ENCODE measurements around the gene FTO. TPM values are rescaled to one million over a fixed set of nuclear protein-coding genes. Genes with fewer than 3 reads are reported as not detected.
"Not testable (repeated sequence)": the region's sequence is repeated elsewhere in the genome, so short reads cannot be mapped to it uniquely, and the experiment has no call there.

FTO gene
- total RNA-seq, 2 donors from 2014 or later = 44.0 to 51.5 TPM

DNA sequence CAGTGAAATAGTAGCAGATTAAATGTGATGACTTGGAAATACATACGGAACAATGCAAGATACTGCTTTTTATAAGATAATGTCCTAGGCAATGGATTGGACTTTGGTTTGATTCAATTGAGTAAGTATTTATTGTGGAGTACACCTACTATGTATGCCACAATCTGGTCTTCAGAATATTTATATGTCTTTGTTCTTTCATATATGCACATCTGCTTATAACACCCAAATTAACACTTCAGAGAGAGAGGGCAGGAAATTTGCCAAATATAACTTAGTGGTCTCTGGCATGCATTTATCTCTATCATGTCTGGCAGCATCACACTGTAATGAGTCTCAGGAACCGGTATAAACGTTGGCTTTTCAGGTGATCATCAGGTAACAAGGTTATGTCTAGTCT, 17.2 kb upstream of the FTO start:
- Mint-ChIP-seq H3K27ac (no peak overlapping the region), H3K4me3 (no peak overlapping the region), H3K36me3 (ENCODE audit: insufficient read depth in 2 of 2) (peaks cover 6 to 10% of the 10 kb centered on the region in 2 donors), H3K4me1 (ENCODE audit: low read depth) (no peaks in the 10 kb centered on the region), H3K9me3 (peaks cover 2% of the 10 kb centered on the region in 2 donors), H3K27me3 (ENCODE audit: low read depth) (no peaks in the 10 kb centered on the region)
- DNase-seq (no peak), ATAC-seq (replicated peaks in 1 of 2) (no peak)

DNA sequence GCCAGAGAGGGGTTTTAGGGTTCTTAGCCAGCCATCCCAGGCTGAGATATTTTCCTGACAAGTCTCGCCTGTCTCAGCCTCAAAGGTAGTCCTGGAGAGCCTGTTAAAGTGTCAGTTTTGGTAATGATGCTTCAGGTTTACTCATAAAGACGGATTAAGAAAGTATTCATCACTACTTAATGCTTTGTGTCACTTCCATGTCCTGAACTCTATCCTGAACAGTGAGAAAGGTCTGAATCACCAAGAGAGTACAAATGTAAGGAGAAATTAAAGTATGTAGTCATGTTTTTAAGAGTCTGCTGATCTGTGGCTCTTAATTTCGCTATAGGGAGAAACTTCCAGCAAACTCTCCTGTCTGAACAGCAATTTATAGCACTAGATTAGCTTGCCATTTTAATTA, 14.3 kb upstream of the FTO start:
- Mint-ChIP-seq H3K27ac (no peak overlapping the region), H3K9me3 (peaks cover 0 to 2% of the 10 kb centered on the region in 2 donors), H3K36me3 (ENCODE audit: insufficient read depth in 2 of 2) (peaks cover 7 to 8% of the 10 kb centered on the region in 2 donors), H3K4me3 (no peak overlapping the region), H3K4me1 (ENCODE audit: low read depth) (no peaks in the 10 kb centered on the region), H3K27me3 (ENCODE audit: low read depth) (no peaks in the 10 kb centered on the region)
- no peak for ATAC-seq (replicated peaks in 1 of 2)
- DNase-seq = no peak

DNA sequence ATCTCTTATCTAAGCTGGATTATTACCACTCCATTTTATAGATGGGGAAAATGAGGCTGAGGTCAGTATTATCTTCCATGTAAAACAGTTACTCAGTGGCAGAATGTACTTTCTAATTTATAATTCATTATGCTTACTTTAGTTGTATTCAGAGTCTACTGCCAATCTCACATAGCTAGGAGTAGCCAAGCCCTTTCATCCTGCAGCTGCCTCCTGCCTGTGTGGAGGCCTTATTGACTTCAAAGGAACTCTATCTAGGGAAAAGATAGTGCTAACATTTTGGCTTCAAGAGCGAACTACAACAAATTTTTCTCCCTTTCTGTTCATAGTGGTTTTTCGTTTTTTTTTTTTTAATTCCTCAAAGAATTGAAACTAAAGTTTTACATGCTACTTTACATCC, 13.2 kb upstream of the FTO start:
- no peak for ATAC-seq (replicated peaks in 1 of 2)
- Mint-ChIP-seq H3K36me3 (ENCODE audit: insufficient read depth in 2 of 2) (peaks cover 1 to 3% of the 10 kb centered on the region in 2 donors), H3K9me3 (no peaks in the 10 kb centered on the region), H3K4me3 (no peak overlapping the region), H3K27ac (no peak overlapping the region), H3K4me1 (ENCODE audit: low read depth) (no peaks in the 10 kb centered on the region), H3K27me3 (ENCODE audit: low read depth) (no peaks in the 10 kb centered on the region)
- no peak for DNase-seq

DNA sequence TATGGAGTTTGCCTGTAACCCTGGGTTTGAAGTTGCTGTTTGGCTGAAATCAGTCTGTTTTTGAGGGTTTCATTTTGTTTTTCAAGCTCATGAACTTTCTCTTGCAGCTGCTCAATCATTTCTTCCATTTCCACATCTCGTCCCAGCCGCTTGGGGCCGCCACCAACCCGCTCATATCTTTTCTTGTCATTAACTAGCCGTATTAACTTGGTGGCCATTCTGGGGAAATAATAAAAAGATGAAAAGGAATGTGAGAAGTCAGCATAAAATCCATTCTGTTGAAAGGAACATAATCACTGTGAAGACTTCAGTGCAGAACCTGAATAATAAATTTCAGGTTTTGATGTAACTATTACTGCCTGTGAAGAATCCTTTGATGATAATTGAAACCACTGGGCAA, 11.8 kb upstream of the FTO start:
- ATAC-seq (replicated peaks in 1 of 2) (no peak), DNase-seq (no peak)
- no peaks in the 10 kb centered on the region for H3K9me3 Mint-ChIP-seq
- no peak overlapping the region for H3K4me3 Mint-ChIP-seq
- no peak overlapping the region for H3K27ac Mint-ChIP-seq
- H3K36me3 Mint-ChIP-seq (ENCODE audit: insufficient read depth in 2 of 2) = peaks cover 1 to 3% of the 10 kb centered on the region in 2 donors
- H3K4me1 Mint-ChIP-seq (ENCODE audit: low read depth) = no peaks in the 10 kb centered on the region
- no peaks in the 10 kb centered on the region for H3K27me3 Mint-ChIP-seq (ENCODE audit: low read depth)

DNA sequence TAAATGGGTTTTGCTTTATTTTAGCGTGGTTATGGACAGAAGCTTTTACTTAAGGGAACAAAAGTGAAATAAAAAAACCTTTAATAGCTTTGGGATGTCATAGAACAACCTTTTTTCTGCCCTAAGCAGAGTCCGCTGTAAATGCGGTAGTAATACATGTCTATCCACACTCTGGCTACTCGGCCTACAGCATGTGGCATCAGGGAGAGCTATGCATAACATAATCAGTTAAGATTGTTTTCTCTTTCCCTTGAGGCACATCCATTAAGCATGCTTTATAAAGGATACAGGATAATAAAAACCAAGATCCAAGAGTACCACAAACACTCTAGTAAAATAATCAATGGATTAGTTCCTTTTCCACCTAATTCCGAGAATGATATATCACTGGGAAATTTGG, 10.6 kb upstream of the FTO start:
- no peaks in the 10 kb centered on the region for H3K9me3 Mint-ChIP-seq
- no peak overlapping the region for H3K4me3 Mint-ChIP-seq
- peaks cover 1 to 3% of the 10 kb centered on the region in 2 donors for H3K36me3 Mint-ChIP-seq (ENCODE audit: insufficient read depth in 2 of 2)
- no peak overlapping the region for H3K27ac Mint-ChIP-seq
- no peaks in the 10 kb centered on the region for H3K4me1 Mint-ChIP-seq (ENCODE audit: low read depth)
- no peaks in the 10 kb centered on the region for H3K27me3 Mint-ChIP-seq (ENCODE audit: low read depth)
- ATAC-seq (replicated peaks in 1 of 2) = no peak
- DNase-seq = no peak

DNA sequence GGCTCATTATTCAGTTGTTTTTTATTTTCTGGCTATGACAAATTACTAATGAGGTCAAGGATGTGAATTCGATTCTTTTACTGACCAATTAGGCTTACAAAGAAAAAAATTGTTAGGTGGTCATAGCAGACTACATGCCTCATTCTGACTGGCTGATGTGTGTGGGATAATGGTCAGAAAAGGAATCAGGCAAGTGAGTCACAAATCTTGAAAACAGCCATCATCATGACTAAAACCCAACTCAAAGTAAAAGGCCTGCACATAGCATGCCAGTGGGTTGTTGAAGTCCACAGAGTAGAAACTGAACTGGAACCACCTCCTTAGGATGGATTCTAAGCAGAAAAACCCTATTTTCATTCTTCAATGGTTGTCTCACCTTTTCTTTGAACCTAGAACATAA, 8.9 kb upstream of the FTO start:
- peak; percentile 40 to 80 for ATAC-seq (replicated peaks in 1 of 2)
- no peaks in the 10 kb centered on the region for H3K27me3 Mint-ChIP-seq (ENCODE audit: low read depth)
- no peak overlapping the region for H3K27ac Mint-ChIP-seq
- no peak for DNase-seq
- no peaks in the 10 kb centered on the region for H3K4me1 Mint-ChIP-seq (ENCODE audit: low read depth)
- peaks cover 1 to 4% of the 10 kb centered on the region in 2 donors for H3K36me3 Mint-ChIP-seq (ENCODE audit: insufficient read depth in 2 of 2)
- no peaks in the 10 kb centered on the region for H3K9me3 Mint-ChIP-seq
- no peak overlapping the region for H3K4me3 Mint-ChIP-seq

DNA sequence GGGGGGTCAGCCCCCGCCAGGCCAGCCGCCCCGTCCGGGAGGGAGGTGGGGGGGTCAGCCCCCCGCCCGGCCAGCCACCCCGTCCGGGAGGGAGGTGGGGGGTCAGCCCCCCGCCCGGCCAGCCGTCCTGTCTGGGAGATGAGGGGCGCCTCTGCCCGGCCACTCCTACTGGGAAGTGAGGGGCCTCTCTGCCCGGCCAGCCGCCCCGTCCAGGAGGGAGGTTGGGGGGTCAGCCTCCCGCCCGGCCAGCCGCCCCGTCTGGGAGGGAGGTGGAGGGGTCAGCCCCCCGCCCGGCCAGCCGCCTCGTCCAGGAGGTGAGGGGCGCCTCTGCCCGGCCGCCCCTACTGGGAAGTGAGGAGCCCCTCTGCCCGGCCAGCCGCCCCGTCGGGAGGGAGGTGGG, 5.7 kb upstream of the FTO start:
- not testable (repeated sequence) for H3K36me3 Mint-ChIP-seq (ENCODE audit: insufficient read depth in 2 of 2); H3K4me1 Mint-ChIP-seq (ENCODE audit: low read depth); ATAC-seq (replicated peaks in 1 of 2); DNase-seq; H3K9me3 Mint-ChIP-seq; H3K4me3 Mint-ChIP-seq; H3K27me3 Mint-ChIP-seq (ENCODE audit: low read depth); H3K27ac Mint-ChIP-seq

DNA sequence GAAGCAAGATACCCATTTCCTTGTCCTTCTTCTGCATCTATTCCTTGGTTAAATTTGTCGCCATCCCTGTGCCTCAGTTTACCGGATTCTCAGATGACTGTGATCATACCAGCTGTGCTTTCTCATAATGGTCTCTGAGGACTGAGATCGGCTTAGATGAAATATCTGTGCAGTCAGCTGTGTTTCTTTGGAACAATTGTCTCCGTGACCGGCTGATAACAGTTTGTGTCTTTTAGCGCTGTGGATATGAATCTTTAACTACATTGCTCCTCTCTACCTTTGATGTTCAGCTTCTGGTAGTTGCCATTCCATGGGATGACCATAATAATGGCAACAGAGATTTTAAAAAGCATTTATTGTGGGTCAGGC, 473 bp downstream of the FTO start:
- ATAC-seq (replicated peaks in 1 of 2) (no peak), DNase-seq (no peak)
- Mint-ChIP-seq H3K4me3 (peak overlapping the region; percentile 95 to 99), H3K4me1 (ENCODE audit: low read depth) (peaks cover 32% of the 10 kb centered on the region), H3K27ac (peak overlapping the region; percentile 96), H3K9me3 (peaks cover 0 to 1% of the 10 kb centered on the region in 2 donors), H3K36me3 (ENCODE audit: insufficient read depth in 2 of 2) (peaks cover 2 to 3% of the 10 kb centered on the region in 2 donors), H3K27me3 (ENCODE audit: low read depth) (no peaks in the 10 kb centered on the region)

DNA sequence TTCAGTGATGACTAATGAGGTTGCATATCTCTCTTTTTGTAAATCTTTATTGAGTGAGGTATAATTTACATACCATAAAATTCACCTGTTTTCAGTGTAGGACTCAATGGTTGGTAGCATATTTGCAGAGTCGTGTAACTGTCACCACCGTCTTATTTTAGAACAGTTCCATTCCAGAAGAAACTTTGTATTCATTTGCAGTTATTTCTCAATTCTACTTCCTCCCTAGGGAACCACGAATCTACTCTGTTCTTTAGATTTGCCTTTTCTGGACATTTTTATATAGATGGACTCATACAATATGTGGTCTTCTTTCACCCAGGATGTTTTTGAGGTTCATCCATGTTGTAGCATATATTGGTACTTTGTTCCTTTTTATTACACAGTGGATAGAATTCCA, 3.7 kb downstream of the FTO start:
- Mint-ChIP-seq H3K4me3 (no peak overlapping the region), H3K4me1 (ENCODE audit: low read depth) (peaks cover 32% of the 10 kb centered on the region), H3K27me3 (ENCODE audit: low read depth) (no peaks in the 10 kb centered on the region), H3K27ac (no peak overlapping the region), H3K36me3 (ENCODE audit: insufficient read depth in 2 of 2) (peaks cover 2 to 3% of the 10 kb centered on the region in 2 donors), H3K9me3 (peaks cover 0 to 1% of the 10 kb centered on the region in 2 donors)
- ATAC-seq (replicated peaks in 1 of 2) = no peak
- no peak for DNase-seq

DNA sequence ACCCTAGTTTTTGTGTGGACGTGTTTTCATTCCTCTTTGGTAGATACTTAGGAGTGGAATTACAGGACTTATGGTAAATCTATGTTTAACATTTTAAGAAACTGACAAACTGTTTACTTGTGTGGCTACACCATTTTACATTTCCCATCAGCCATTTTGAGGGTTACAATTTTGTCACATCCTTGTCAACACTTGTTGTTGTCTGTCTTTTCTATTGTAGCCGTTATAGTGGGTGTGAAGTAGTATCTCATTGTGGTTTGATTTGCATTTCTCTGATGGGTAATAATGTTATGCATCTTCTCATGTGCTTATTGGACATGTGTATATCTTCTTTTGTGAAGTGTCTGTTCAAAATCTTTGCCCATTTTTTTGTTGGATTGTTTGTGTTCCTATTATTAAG, 4.5 kb downstream of the FTO start:
- ATAC-seq (replicated peaks in 1 of 2) = no peak
- Mint-ChIP-seq H3K36me3 (ENCODE audit: insufficient read depth in 2 of 2) (peaks cover 2 to 3% of the 10 kb centered on the region in 2 donors), H3K9me3 (peaks cover 0 to 1% of the 10 kb centered on the region in 2 donors), H3K4me1 (ENCODE audit: low read depth) (peaks cover 32% of the 10 kb centered on the region), H3K4me3 (no peak overlapping the region), H3K27me3 (ENCODE audit: low read depth) (no peaks in the 10 kb centered on the region), H3K27ac (no peak overlapping the region)
- no peak for DNase-seq

DNA sequence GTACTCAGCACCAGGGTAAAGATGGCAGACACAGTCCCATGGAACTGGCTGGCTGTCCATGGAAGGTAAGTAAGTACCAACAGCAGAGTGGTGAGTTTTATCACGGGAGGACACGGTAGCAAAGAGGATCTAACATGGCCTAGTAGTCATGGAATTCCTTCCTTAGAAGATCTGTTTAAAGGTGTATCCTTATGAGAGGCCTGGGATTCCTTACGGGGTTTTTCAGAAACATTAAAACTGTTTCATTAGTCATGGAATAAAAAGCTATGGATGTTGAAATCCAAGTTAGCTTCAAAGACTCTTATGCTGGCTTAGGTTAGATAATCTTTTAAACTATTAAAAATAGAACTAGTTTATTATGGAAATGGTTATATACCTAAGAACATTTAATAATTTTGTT, 7.4 kb downstream of the FTO start:
- no peak overlapping the region for H3K27ac Mint-ChIP-seq
- no peaks in the 10 kb centered on the region for H3K27me3 Mint-ChIP-seq (ENCODE audit: low read depth)
- H3K4me1 Mint-ChIP-seq (ENCODE audit: low read depth) = peaks cover 31% of the 10 kb centered on the region
- ATAC-seq (replicated peaks in 1 of 2) (no peak), DNase-seq (no peak)
- H3K9me3 Mint-ChIP-seq = peaks cover 0 to 1% of the 10 kb centered on the region in 2 donors
- H3K36me3 Mint-ChIP-seq (ENCODE audit: insufficient read depth in 2 of 2) = peaks cover 0 to 3% of the 10 kb centered on the region in 2 donors
- no peak overlapping the region for H3K4me3 Mint-ChIP-seq

DNA sequence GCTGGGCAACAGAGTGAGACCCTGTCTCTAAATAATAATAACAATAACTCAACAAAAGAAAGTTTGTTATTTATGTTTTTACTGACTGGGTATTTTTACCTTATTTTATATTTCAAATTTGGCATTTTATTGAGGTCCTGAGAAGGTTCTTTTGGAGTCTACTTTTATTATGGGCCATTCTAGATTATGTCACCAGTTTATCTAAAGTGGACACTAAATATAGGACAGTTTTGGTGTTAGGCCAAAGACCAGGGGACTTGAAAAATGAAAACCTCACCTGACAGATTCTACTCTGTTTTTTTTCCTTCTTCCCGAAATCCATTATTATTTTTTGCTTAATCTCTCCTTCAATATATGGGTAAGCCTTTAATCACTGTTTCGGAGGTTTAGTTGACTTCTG, 8.1 kb downstream of the FTO start:
- H3K4me1 Mint-ChIP-seq (ENCODE audit: low read depth) = peaks cover 24% of the 10 kb centered on the region
- H3K27ac Mint-ChIP-seq = no peak overlapping the region
- H3K36me3 Mint-ChIP-seq (ENCODE audit: insufficient read depth in 2 of 2) = peaks cover 0 to 3% of the 10 kb centered on the region in 2 donors
- DNase-seq (no peak), ATAC-seq (replicated peaks in 1 of 2) (no peak)
- H3K4me3 Mint-ChIP-seq = no peak overlapping the region
- peaks cover 0 to 1% of the 10 kb centered on the region in 2 donors for H3K9me3 Mint-ChIP-seq
- H3K27me3 Mint-ChIP-seq (ENCODE audit: low read depth) = no peaks in the 10 kb centered on the region

DNA sequence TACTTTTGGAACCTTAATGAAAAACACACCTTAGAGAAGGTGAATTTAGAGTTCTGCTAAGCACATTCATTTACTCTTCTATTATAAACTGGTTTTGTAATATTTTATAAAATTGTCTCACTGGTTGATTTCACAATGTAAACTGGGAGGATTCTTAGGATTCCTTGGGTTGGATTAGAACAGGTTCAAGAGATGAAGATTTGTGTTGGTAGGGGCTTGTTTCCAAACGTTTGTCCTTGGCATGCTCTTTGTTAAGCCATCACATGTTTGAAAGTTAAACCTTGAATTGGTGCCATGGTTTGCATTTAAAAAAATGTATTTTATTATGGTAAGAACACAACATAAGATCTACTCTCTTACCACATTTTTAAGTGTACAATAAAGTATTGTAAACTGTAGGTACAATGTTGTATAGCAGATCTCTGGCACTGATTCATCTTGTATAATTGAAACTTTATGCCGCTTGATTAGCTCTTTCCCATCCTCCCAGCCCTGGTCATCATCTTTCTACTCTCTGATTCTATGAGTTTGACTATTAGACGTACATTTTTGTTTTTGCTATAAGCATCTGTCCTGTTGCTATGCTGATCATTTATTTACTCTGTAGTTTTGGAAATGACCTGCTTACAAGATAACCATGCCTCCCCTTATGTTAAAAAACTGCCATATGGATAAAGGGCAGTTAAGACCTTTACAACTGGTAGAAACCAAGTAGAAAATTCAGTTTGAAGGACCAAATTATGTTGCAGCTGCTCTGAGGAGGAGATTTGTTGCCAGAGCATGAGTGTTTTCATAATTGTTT, 9.6 kb downstream of the FTO start:
- Mint-ChIP-seq H3K4me3 (no peak overlapping the region), H3K36me3 (ENCODE audit: insufficient read depth in 2 of 2) (peaks cover 0 to 1% of the 10 kb centered on the region in 2 donors), H3K9me3 (peaks cover 0 to 1% of the 10 kb centered on the region in 2 donors), H3K4me1 (ENCODE audit: low read depth) (peaks cover 14% of the 10 kb centered on the region), H3K27me3 (ENCODE audit: low read depth) (no peaks in the 10 kb centered on the region), H3K27ac (no peak overlapping the region)
- no peak for DNase-seq
- ATAC-seq (replicated peaks in 1 of 2) = no peak
